ENCODE measurements around the gene S1PR2.

The S1PR2 gene

GRCh38 chr19:10230861-10231611 is at the start of gene S1PR2:
Gene S1PR2 (minus strand): TSS chr19:10231331. CDS start chr19:10224905, 6,426 bp downstream.
- peak within 1 kb of the TSS; percentile 60 for H3K27ac ChIP-seq (ENCODE audit: low read length)
- H3K36me3 ChIP-seq (ENCODE audit: control insufficient read depth in 2 of 2, insufficient read depth in 2 of 2, low read length in 2 of 2) = no peaks in the 10 kb centered on the region
- H3K4me1 ChIP-seq (ENCODE audit: control insufficient read depth, insufficient read depth, low read length) = peaks cover 28% of the 10 kb centered on the region
- H3K9ac ChIP-seq (ENCODE audit: low read length in 2 of 2) = peak within 1 kb of the TSS; percentile 68 to 75
- H3K9me3 ChIP-seq (ENCODE audit: control insufficient read depth in 2 of 2, low read length in 2 of 2) = no peaks in the 10 kb centered on the region
- H3K4me3 ChIP-seq (ENCODE audit: low read length in 2 of 2) = peak within 1 kb of the TSS; percentile 72 to 85
- no peaks in the 10 kb centered on the region for H3K27me3 ChIP-seq (ENCODE audit: control insufficient read depth in 1 of 2, insufficient read depth in 2 of 2, low read length in 2 of 2)

- peaks cover 0 to 5% of the 10 kb centered on the region in 2 donors for H3K27me3 ChIP-seq (ENCODE audit: control insufficient read depth in 1 of 2, insufficient read depth in 2 of 2, low read length in 2 of 2)
- no peaks in the 10 kb centered on the region for H3K4me1 ChIP-seq (ENCODE audit: control insufficient read depth, insufficient read depth, low read length)
- H3K9me3 ChIP-seq (ENCODE audit: control insufficient read depth in 2 of 2, low read length in 2 of 2) = no peaks in the 10 kb centered on the region
- H3K27ac ChIP-seq (ENCODE audit: low read length) = no peak overlapping the region
- H3K9ac ChIP-seq (ENCODE audit: low read length in 2 of 2) = no peak overlapping the region
- no peak overlapping the region for H3K4me3 ChIP-seq (ENCODE audit: low read length in 2 of 2)
- H3K36me3 ChIP-seq (ENCODE audit: control insufficient read depth in 2 of 2, insufficient read depth in 2 of 2, low read length in 2 of 2) = no peaks in the 10 kb centered on the region
Observed at GRCh38 chr19:10279737-10280442, 48.8 kb upstream of the S1PR2 start.

- Histone ChIP-seq H3K9ac (ENCODE audit: low read length in 2 of 2) (no peak overlapping the region), H3K27ac (ENCODE audit: low read length) (no peak overlapping the region), H3K9me3 (ENCODE audit: control insufficient read depth in 2 of 2, low read length in 2 of 2) (no peaks in the 10 kb centered on the region), H3K36me3 (ENCODE audit: control insufficient read depth in 2 of 2, insufficient read depth in 2 of 2, low read length in 2 of 2) (no peaks in the 10 kb centered on the region), H3K27me3 (ENCODE audit: control insufficient read depth in 1 of 2, insufficient read depth in 2 of 2, low read length in 2 of 2) (peaks cover 0 to 5% of the 10 kb centered on the region in 2 donors), H3K4me3 (ENCODE audit: low read length in 2 of 2) (no peak overlapping the region), H3K4me1 (ENCODE audit: control insufficient read depth, insufficient read depth, low read length) (no peaks in the 10 kb centered on the region)
Observed at GRCh38 chr19:10278935-10279334, 47.8 kb upstream of the S1PR2 start.

GRCh38 chr19:10277795-10278589 is 46.9 kb upstream of the S1PR2 start:
- no peak overlapping the region for H3K4me3 ChIP-seq (ENCODE audit: low read length in 2 of 2)
- no peak overlapping the region for H3K9ac ChIP-seq (ENCODE audit: low read length in 2 of 2)
- H3K9me3 ChIP-seq (ENCODE audit: control insufficient read depth in 2 of 2, low read length in 2 of 2) = no peaks in the 10 kb centered on the region
- no peaks in the 10 kb centered on the region for H3K4me1 ChIP-seq (ENCODE audit: control insufficient read depth, insufficient read depth, low read length)
- no peaks in the 10 kb centered on the region for H3K27me3 ChIP-seq (ENCODE audit: control insufficient read depth in 1 of 2, insufficient read depth in 2 of 2, low read length in 2 of 2)
- H3K27ac ChIP-seq (ENCODE audit: low read length) = no peak overlapping the region
- H3K36me3 ChIP-seq (ENCODE audit: control insufficient read depth in 2 of 2, insufficient read depth in 2 of 2, low read length in 2 of 2) = no peaks in the 10 kb centered on the region

GRCh38 chr19:10274589-10274988 is 43.5 kb upstream of the S1PR2 start:
- no peak overlapping the region for H3K27ac ChIP-seq (ENCODE audit: low read length)
- H3K9ac ChIP-seq (ENCODE audit: low read length in 2 of 2) = no peak overlapping the region
- H3K27me3 ChIP-seq (ENCODE audit: control insufficient read depth in 1 of 2, insufficient read depth in 2 of 2, low read length in 2 of 2) = peaks cover 18 to 22% of the 10 kb centered on the region in 2 donors
- H3K36me3 ChIP-seq (ENCODE audit: control insufficient read depth in 2 of 2, insufficient read depth in 2 of 2, low read length in 2 of 2) = no peaks in the 10 kb centered on the region
- H3K9me3 ChIP-seq (ENCODE audit: control insufficient read depth in 2 of 2, low read length in 2 of 2) = no peaks in the 10 kb centered on the region
- H3K4me1 ChIP-seq (ENCODE audit: control insufficient read depth, insufficient read depth, low read length) = peaks cover 17% of the 10 kb centered on the region
- no peak overlapping the region for H3K4me3 ChIP-seq (ENCODE audit: low read length in 2 of 2)

- Histone ChIP-seq H3K27me3 (ENCODE audit: control insufficient read depth in 1 of 2, insufficient read depth in 2 of 2, low read length in 2 of 2) (peaks cover 18 to 27% of the 10 kb centered on the region in 2 donors), H3K4me1 (ENCODE audit: control insufficient read depth, insufficient read depth, low read length) (peaks cover 18% of the 10 kb centered on the region), H3K27ac (ENCODE audit: low read length) (peak overlapping the region; percentile 67), H3K9me3 (ENCODE audit: control insufficient read depth in 2 of 2, low read length in 2 of 2) (no peaks in the 10 kb centered on the region), H3K36me3 (ENCODE audit: control insufficient read depth in 2 of 2, insufficient read depth in 2 of 2, low read length in 2 of 2) (no peaks in the 10 kb centered on the region), H3K4me3 (ENCODE audit: low read length in 2 of 2) (peak overlapping the region; percentile 35 to 65), H3K9ac (ENCODE audit: low read length in 2 of 2) (peak overlapping the region in 1 of 2 donors; percentile 45)
Observed at GRCh38 chr19:10271543-10272086, 40.5 kb upstream of the S1PR2 start.

- Histone ChIP-seq H3K9ac (ENCODE audit: low read length in 2 of 2) (peak within 1 kb of the TSS; percentile 50 to 60), H3K27ac (ENCODE audit: low read length) (peak within 1 kb of the TSS; percentile 67), H3K4me3 (ENCODE audit: low read length in 2 of 2) (peak within 1 kb of the TSS; percentile 54 to 65), H3K36me3 (ENCODE audit: control insufficient read depth in 2 of 2, insufficient read depth in 2 of 2, low read length in 2 of 2) (no peaks in the 10 kb centered on the region), H3K4me1 (ENCODE audit: control insufficient read depth, insufficient read depth, low read length) (peaks cover 18% of the 10 kb centered on the region), H3K27me3 (ENCODE audit: control insufficient read depth in 1 of 2, insufficient read depth in 2 of 2, low read length in 2 of 2) (peaks cover 18 to 27% of the 10 kb centered on the region in 2 donors), H3K9me3 (ENCODE audit: control insufficient read depth in 2 of 2, low read length in 2 of 2) (no peaks in the 10 kb centered on the region)
Observed at GRCh38 chr19:10270616-10271394, 39.7 kb upstream of the S1PR2 start, which contains the start of gene ICAM1. Gene ICAM1 (plus strand): TSS chr19:10271120. CDS start chr19:10271160, 40 bp downstream.

GRCh38 chr19:10270180-10270615 is 39.1 kb upstream of the S1PR2 start:
- no peaks in the 10 kb centered on the region for H3K9me3 ChIP-seq (ENCODE audit: control insufficient read depth in 2 of 2, low read length in 2 of 2)
- no peaks in the 10 kb centered on the region for H3K36me3 ChIP-seq (ENCODE audit: control insufficient read depth in 2 of 2, insufficient read depth in 2 of 2, low read length in 2 of 2)
- peaks cover 18 to 27% of the 10 kb centered on the region in 2 donors for H3K27me3 ChIP-seq (ENCODE audit: control insufficient read depth in 1 of 2, insufficient read depth in 2 of 2, low read length in 2 of 2)
- peak overlapping the region; percentile 54 to 65 for H3K4me3 ChIP-seq (ENCODE audit: low read length in 2 of 2)
- peaks cover 18% of the 10 kb centered on the region for H3K4me1 ChIP-seq (ENCODE audit: control insufficient read depth, insufficient read depth, low read length)
- peak overlapping the region; percentile 67 for H3K27ac ChIP-seq (ENCODE audit: low read length)
- H3K9ac ChIP-seq (ENCODE audit: low read length in 2 of 2) = peak overlapping the region; percentile 50 to 60

- H3K27ac ChIP-seq (ENCODE audit: low read length) = peak overlapping the region; percentile 67
- no peaks in the 10 kb centered on the region for H3K36me3 ChIP-seq (ENCODE audit: control insufficient read depth in 2 of 2, insufficient read depth in 2 of 2, low read length in 2 of 2)
- peaks cover 18 to 27% of the 10 kb centered on the region in 2 donors for H3K27me3 ChIP-seq (ENCODE audit: control insufficient read depth in 1 of 2, insufficient read depth in 2 of 2, low read length in 2 of 2)
- peak overlapping the region; percentile 29 to 50 for H3K9ac ChIP-seq (ENCODE audit: low read length in 2 of 2)
- H3K4me1 ChIP-seq (ENCODE audit: control insufficient read depth, insufficient read depth, low read length) = peaks cover 18% of the 10 kb centered on the region
- H3K4me3 ChIP-seq (ENCODE audit: low read length in 2 of 2) = peak overlapping the region; percentile 54 to 65
- H3K9me3 ChIP-seq (ENCODE audit: control insufficient read depth in 2 of 2, low read length in 2 of 2) = no peaks in the 10 kb centered on the region
Observed at GRCh38 chr19:10269333-10270179, 38.4 kb upstream of the S1PR2 start.

Data from stomach smooth muscle (tissue), 2 donors.